Gastrocnemius medialis (tissue), 4 donors: ENCODE measurements around the gene CSF2RB.

Source experiments
- CTCF ChIP-seq, 5 experiments: fragments of 450-650 bp in 3 of 5; fragments of 200-600 bp in 2 of 5; sonication (generic) in 2 of 5; IDR thresholded peaks in 4 of 5; conservative IDR thresholded peaks in 1 of 5; 1 replicate in 4 of 5; 2 replicates in 1 of 5; pipeline ENCODE4 v1.5.1; 2016 to 2019; ENCODE audit warnings: antibody characterized with exemption in 5 of 5, mild to moderate bottlenecking in 3 of 5, moderate library complexity in 3 of 5
- POLR2A ChIP-seq, 2 donors: fragments of 450-650 bp; IDR thresholded peaks; one replicate each; pipeline ENCODE4 v1.6.1; 2017; ENCODE audit warnings: antibody characterized with exemption in 2 of 2, mild to moderate bottlenecking in 2 of 2, moderate library complexity in 2 of 2

- TF ChIP-seq CTCF (IDR thresholded peaks at IDR 0.05 in 4 of 5, conservative IDR thresholded peaks at IDR 0.05 in 1 of 5) (no peak), POLR2A (IDR thresholded peaks at IDR 0.05) (no peak)
Observed at GRCh38 chr22:36958366-36958765, 44.9 kb downstream of the CSF2RB start.
